ENCODE results near the gene ATAD3C.
"Not testable (repeated sequence)": the region's sequence is repeated elsewhere in the genome, so short reads cannot be mapped to it uniquely, and the experiment has no call there.

DNA sequence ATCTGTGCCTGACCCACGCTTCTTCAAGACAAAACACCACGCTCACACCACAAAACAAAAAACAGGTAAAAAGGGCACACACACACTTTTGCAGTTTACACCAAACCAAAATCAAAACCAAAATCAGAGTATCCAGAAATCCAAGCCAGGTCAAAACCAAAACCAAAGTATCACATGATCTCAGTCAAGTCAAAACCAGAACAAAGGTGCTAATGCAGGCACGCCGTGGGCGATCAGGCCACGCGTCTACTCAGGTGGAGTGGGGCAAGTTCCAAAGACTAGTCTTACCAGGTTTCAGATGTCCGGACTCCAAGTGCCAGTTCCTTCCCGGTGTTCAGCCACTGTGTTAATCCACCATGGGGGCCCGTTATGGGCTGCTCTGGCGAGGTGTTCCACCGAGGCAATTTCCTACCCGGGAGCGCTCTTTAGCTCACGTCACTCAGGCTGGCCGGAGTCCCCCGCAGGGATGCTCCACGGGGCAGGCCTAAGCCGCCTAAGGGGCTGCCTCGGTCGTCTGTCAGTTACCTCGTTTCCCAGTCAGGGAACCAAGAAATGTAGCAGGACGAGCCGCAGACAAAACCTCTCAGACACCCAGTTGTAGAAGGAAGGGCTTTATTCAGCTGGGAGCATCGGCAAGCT, 31.5 kb upstream of the ATAD3C start:
- TF ChIP-seq POLR2A, CTCF (IDR thresholded peaks at IDR 0.05): not testable (repeated sequence)
- TF ChIP-seq POLR2AphosphoS5 (IDR thresholded peaks at IDR 0.05; ENCODE audit: insufficient read depth in 1 of 2, low read depth in 1 of 2), result peak in 1 of 2 donors; percentile 13

Data from vagina (tissue), 2 donors.